Activated naive CD8-positive, alpha-beta T cell treated with anti-CD3 and anti-CD28 coated beads, Interleukin-2, amount 50 U/mL, for 24 hours (primary cell): ENCODE results near the gene HOMER3.

ENCODE experiments used
- ATAC-seq: fragments of 150-1000 bp; cut with Tn5 transposase; one replicate; pipeline ENCODE4 v1.10.0; 2021
- DNase-seq: peaks from one replicate; pipeline ENCODE4 v3.0.0; 2021
- H3K27ac Mint-ChIP-seq: one replicate; pipeline ENCODE4 v1.8.0; 2021; ENCODE audit warnings: mild to moderate bottlenecking, mixed read lengths
- H3K27me3 Mint-ChIP-seq: one replicate; pipeline ENCODE4 v1.8.0; 2021; ENCODE audit warnings: mixed read lengths
- H3K36me3 Mint-ChIP-seq: one replicate; pipeline ENCODE4 v1.8.0; 2021; ENCODE audit warnings: low read depth, mixed read lengths
- H3K4me1 Mint-ChIP-seq: one replicate; pipeline ENCODE4 v1.8.0; 2021; ENCODE audit warnings: mixed read lengths
- H3K4me3 Mint-ChIP-seq: one replicate; pipeline ENCODE4 v1.8.0; 2021; ENCODE audit warnings: mild to moderate bottlenecking, moderate library complexity, mixed read lengths
- H3K9me3 Mint-ChIP-seq: one replicate; pipeline ENCODE4 v1.8.0; 2021; ENCODE audit warnings: mixed read lengths

Gene HOMER3

GRCh38 chr19:18940769-18941627 is at the start of gene HOMER3:
TSS of gene HOMER3 (minus strand) at chr19:18941217. CDS start at chr19:18938982, 2,235 bp downstream.
- ATAC-seq: peak; percentile 79
- no peak within 1 kb of the TSS for H3K27ac Mint-ChIP-seq

GRCh38 chr19:18990128-18990708 is 49.2 kb upstream of the HOMER3 start:
- no peaks in the 10 kb centered on the region for H3K9me3 Mint-ChIP-seq
- H3K4me1 Mint-ChIP-seq: no peaks in the 10 kb centered on the region
- peak; percentile 16 for ATAC-seq
- H3K27ac Mint-ChIP-seq: no peak overlapping the region
- peaks cover 11% of the 10 kb centered on the region for H3K27me3 Mint-ChIP-seq
- no peak for DNase-seq
- no peak overlapping the region for H3K4me3 Mint-ChIP-seq
- H3K36me3 Mint-ChIP-seq: peaks cover 26% of the 10 kb centered on the region

More at GRCh38 chr19:18940769-18941627, at the start of gene HOMER3:
- Mint-ChIP-seq H3K9me3 (no peaks in the 10 kb centered on the region), H3K4me1 (peaks cover 5% of the 10 kb centered on the region), H3K4me3 (peak within 1 kb of the TSS; percentile 70), H3K27me3 (peaks cover 33% of the 10 kb centered on the region), H3K36me3 (no peaks in the 10 kb centered on the region)
- DNase-seq: peak; percentile 85

DNA sequence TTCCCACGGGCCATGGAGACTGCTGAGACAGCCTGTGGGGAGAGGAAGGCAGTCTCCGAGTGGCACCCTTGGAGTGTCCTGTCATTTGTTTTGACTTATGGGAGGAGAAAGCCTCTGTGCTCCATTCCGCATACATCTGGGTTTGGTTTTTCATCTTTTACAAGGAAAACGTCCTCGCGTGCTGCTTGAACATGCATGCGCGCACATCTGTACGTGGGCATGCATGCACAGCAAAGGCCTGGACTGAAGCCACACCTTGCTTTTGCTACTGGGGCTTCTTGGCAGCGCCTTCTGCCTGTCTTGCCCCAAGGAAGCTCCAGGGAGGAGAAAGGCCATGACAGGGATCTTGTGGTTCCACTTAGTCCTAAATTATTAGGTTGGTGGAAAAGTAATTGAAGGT is 48.3 kb upstream of the HOMER3 start:
- Mint-ChIP-seq H3K27me3 (peaks cover 17% of the 10 kb centered on the region), H3K9me3 (no peaks in the 10 kb centered on the region), H3K27ac (no peak overlapping the region), H3K4me1 (no peaks in the 10 kb centered on the region), H3K4me3 (no peak overlapping the region), H3K36me3 (peaks cover 25% of the 10 kb centered on the region)
- ATAC-seq: no peak
- no peak for DNase-seq

DNA sequence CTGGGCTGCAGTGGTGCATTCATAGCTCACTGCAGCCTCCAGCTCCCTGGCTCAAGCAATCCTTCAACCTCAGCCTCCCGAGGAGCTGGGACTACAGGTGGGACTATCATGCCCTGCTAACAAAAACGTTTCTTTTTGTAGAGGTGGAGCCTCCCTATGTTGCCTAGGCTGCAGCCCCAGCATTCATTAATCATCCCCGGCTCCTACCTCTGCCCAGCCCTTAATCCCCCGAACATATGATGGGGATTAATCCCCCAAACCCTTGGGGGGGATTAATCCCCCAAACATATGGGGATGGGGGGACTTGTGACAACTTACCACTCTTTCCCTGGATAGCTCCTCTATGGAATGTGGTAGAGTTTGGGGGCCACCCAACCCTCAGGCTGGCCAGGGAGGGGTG is 46.4 kb upstream of the HOMER3 start:
- Mint-ChIP-seq H3K4me3 (no peak overlapping the region), H3K27me3 (peaks cover 23% of the 10 kb centered on the region), H3K36me3 (peaks cover 8% of the 10 kb centered on the region), H3K27ac (no peak overlapping the region), H3K9me3 (no peaks in the 10 kb centered on the region), H3K4me1 (no peaks in the 10 kb centered on the region)
- ATAC-seq (no peak), DNase-seq (no peak)

- H3K36me3 Mint-ChIP-seq: no peaks in the 10 kb centered on the region
- no peaks in the 10 kb centered on the region for H3K9me3 Mint-ChIP-seq
- no peak for ATAC-seq
- H3K27ac Mint-ChIP-seq: no peak overlapping the region
- H3K4me3 Mint-ChIP-seq: no peak overlapping the region
- peaks cover 31% of the 10 kb centered on the region for H3K27me3 Mint-ChIP-seq
- DNase-seq: no peak
- no peaks in the 10 kb centered on the region for H3K4me1 Mint-ChIP-seq
Observed at GRCh38 chr19:18985257-18985656, 44.2 kb upstream of the HOMER3 start.

DNA sequence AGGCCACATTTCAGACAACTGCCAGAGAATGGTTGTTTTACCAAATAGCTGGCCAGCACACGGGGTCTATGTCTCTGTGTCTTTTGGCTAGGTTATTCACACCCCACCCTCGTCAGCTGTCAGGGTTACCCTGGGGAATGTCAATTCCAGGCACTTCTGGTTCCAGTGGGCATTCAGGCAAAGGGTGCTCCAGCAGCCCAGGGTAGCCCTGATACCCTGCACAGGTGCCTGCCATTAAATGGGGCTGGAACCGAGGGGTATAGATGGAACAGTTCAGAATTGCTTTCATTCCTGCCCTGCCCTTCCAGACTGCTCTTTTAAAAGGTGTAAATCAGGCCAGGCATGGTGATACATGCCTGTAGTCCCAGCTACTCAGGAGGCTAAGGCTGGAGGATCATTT is 43.2 kb upstream of the HOMER3 start:
- H3K4me1 Mint-ChIP-seq: no peaks in the 10 kb centered on the region
- peaks cover 31% of the 10 kb centered on the region for H3K27me3 Mint-ChIP-seq
- DNase-seq: no peak
- no peak overlapping the region for H3K27ac Mint-ChIP-seq
- no peak overlapping the region for H3K4me3 Mint-ChIP-seq
- no peaks in the 10 kb centered on the region for H3K9me3 Mint-ChIP-seq
- H3K36me3 Mint-ChIP-seq: no peaks in the 10 kb centered on the region
- ATAC-seq: no peak

- no peaks in the 10 kb centered on the region for H3K36me3 Mint-ChIP-seq
- H3K9me3 Mint-ChIP-seq: no peaks in the 10 kb centered on the region
- no peak overlapping the region for H3K4me3 Mint-ChIP-seq
- H3K4me1 Mint-ChIP-seq: no peaks in the 10 kb centered on the region
- ATAC-seq (no peak), DNase-seq (no peak)
- no peak overlapping the region for H3K27ac Mint-ChIP-seq
- H3K27me3 Mint-ChIP-seq: peaks cover 37% of the 10 kb centered on the region
Observed at GRCh38 chr19:18982669-18983068, 41.7 kb upstream of the HOMER3 start.

DNA sequence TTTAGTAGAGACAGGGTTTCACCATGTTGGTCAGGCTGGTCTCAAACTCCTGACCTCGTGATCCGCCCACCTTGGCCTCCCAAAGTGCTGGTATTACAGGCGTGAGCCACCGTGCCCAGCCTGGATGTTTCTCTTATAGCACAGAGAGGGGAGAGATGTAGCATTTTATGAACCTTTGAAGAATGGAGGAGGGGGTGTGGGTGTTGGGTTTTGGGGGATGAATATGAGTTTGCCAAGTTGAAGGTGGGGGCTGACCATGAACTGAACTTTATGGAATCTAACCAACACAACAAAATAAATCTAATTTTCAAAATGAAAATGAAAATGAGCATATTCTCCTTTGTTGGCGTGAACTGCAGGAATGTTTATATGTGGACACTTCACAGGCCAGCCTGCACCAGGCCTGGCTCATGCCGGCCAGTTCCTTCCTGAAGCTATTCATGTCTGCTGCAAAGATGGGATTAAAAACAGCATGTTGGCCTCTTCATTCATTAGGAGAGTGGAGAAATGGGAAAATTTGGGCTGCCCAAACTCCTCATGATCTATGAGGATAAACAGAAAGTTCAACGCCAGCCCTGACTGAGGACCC is 39.5 kb upstream of the HOMER3 start:
- DNase-seq (no peak), ATAC-seq (no peak)
- Mint-ChIP-seq H3K36me3 (no peaks in the 10 kb centered on the region), H3K27me3 (peaks cover 30% of the 10 kb centered on the region), H3K27ac (no peak overlapping the region), H3K9me3 (no peaks in the 10 kb centered on the region), H3K4me1 (no peaks in the 10 kb centered on the region), H3K4me3 (no peak overlapping the region)

DNA sequence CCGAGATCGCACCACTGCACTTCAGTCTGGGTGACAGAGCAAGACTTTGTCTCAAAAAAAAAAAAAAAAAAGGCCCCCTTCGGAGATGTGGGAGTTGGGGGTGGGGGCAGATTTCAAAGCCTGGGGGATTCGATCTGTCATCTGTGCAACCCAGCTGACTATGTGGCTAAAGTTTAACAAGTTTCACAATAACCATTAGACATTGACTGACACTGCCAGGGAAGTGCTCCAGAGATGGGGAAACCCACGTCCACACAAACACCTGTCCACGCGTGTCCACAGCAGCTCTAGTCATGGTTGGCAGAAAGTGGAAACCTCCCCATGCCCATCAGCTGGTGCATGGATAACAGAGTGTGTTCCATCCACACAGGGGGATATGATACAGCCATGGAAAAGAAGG is 37.6 kb upstream of the HOMER3 start:
- H3K27me3 Mint-ChIP-seq: peaks cover 18% of the 10 kb centered on the region
- no peak for ATAC-seq
- DNase-seq: no peak
- no peak overlapping the region for H3K4me3 Mint-ChIP-seq
- no peaks in the 10 kb centered on the region for H3K36me3 Mint-ChIP-seq
- no peaks in the 10 kb centered on the region for H3K9me3 Mint-ChIP-seq
- H3K4me1 Mint-ChIP-seq: no peaks in the 10 kb centered on the region
- H3K27ac Mint-ChIP-seq: no peak overlapping the region

DNA sequence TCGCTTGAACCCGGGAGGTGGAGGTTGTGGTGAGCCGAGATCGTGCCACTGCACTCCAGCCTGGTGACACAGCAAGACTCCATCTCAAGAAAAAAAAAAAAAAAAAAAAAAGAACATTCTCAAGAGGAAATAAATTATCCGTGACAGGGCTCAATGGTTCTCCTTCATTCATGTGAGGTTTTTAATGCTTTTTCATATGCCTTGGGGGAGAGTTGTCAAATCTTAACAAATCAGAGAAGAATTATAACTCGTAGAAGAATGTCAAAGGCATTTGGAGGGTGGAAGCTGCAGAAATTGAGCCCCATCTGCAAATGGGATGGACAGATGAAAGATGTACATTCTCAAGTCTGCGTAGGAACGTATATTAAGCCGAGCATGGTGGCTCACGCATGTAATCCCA is 34.9 kb upstream of the HOMER3 start:
- no peak for DNase-seq
- Mint-ChIP-seq H3K9me3 (no peaks in the 10 kb centered on the region), H3K4me3 (no peak overlapping the region), H3K36me3 (no peaks in the 10 kb centered on the region), H3K4me1 (peaks cover 2% of the 10 kb centered on the region), H3K27me3 (peaks cover 12% of the 10 kb centered on the region), H3K27ac (no peak overlapping the region)
- ATAC-seq: no peak

GRCh38 chr19:18975011-18975410 is 34.0 kb upstream of the HOMER3 start:
- Mint-ChIP-seq H3K27ac (no peak overlapping the region), H3K4me1 (peaks cover 2% of the 10 kb centered on the region), H3K9me3 (no peaks in the 10 kb centered on the region), H3K36me3 (no peaks in the 10 kb centered on the region), H3K4me3 (no peak overlapping the region), H3K27me3 (peaks cover 12% of the 10 kb centered on the region)
- DNase-seq: no peak
- ATAC-seq: no peak

DNA sequence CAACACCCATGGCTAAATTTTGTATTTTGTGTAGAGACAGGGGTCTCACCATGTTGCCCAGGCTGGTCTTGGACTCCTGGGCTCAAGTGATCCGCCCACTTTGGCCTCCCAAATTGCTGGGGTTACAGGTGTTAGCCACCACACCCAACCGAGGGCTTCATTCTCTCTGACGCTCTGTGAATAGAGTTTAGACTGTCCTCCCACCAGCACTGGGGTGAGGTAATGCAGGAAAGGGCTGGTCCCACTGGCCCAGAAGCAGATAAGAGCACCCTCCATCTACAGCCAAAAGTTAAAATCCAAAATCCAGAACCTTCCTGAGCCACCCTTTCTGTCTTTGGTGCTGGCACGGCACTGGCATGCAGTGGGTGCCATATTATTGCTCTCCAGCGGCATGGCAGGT is 31.8 kb upstream of the HOMER3 start:
- H3K27ac Mint-ChIP-seq: no peak overlapping the region
- peaks cover 8% of the 10 kb centered on the region for H3K27me3 Mint-ChIP-seq
- no peak for ATAC-seq
- peaks cover 11% of the 10 kb centered on the region for H3K4me1 Mint-ChIP-seq
- no peaks in the 10 kb centered on the region for H3K36me3 Mint-ChIP-seq
- H3K9me3 Mint-ChIP-seq: no peaks in the 10 kb centered on the region
- H3K4me3 Mint-ChIP-seq: no peak overlapping the region
- DNase-seq: no peak

DNA sequence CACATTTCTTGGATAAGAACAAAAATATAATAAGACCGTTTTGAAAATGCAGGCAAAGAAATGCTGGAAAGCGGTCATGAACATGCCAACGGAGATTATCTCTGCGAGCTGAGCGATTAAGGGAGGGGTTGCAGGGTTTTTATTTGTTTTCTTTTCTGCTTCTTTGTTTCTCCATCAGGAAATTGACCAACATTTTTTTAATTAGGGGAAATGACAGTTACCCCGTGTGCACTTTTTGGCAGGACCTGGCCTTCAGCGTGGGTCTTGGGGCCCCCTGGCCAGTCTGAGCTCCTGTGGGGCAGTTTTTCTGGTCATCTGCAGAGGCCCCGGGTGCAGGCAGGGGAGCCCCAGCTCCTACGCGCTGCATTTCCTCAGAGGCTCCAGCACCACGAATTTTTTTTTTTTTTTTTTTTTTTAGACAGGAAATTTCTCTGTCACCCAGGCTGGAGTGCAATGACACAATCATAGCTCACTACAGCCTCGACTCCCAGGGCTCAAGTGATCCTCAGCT is 31.3 kb upstream of the HOMER3 start:
- DNase-seq: no peak
- Mint-ChIP-seq H3K9me3 (no peaks in the 10 kb centered on the region), H3K4me1 (peaks cover 11% of the 10 kb centered on the region), H3K36me3 (no peaks in the 10 kb centered on the region), H3K4me3 (no peak overlapping the region), H3K27ac (no peak overlapping the region), H3K27me3 (peaks cover 8% of the 10 kb centered on the region)
- ATAC-seq: no peak

- DNase-seq: no peak
- H3K4me1 Mint-ChIP-seq: peaks cover 11% of the 10 kb centered on the region
- H3K4me3 Mint-ChIP-seq: no peak overlapping the region
- no peaks in the 10 kb centered on the region for H3K36me3 Mint-ChIP-seq
- no peaks in the 10 kb centered on the region for H3K9me3 Mint-ChIP-seq
- H3K27me3 Mint-ChIP-seq: peaks cover 10% of the 10 kb centered on the region
- ATAC-seq: no peak
- no peak overlapping the region for H3K27ac Mint-ChIP-seq
Observed at GRCh38 chr19:18969931-18970659, 29.1 kb upstream of the HOMER3 start.
